Measurements from ENCODE around the gene COL2A1.

DNA sequence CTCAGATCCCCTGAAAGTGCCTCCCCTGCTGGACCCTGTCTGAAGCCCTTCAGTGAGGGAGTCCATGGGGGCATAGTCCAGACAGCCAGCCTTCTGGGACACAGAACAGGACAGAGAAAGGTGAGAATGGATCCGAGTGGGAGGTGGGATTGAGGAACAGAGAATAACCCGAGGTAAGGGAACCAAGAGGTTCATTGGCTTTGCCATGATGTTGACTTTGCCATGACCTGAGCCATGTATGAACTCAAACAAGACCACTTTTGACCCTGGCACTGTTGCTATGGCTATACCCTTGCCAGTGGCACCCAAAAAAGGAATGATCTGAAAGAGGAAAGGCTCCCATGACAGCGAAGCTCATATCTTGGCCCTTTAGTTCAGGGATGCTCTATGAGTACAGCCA lies 76.9 kb downstream of the COL2A1 start:
- TF ChIP-seq EZH2 (IDR thresholded peaks at IDR 0.05) (no peak), POLR2AphosphoS5 (IDR thresholded peaks at IDR 0.05; ENCODE audit: borderline replicate concordance, low read depth, low read length) (no peak)

All from SK-N-MC (cell line).